ENCODE data around the gene AKT1. TPM values are rescaled to one million over a fixed set of nuclear protein-coding genes. Genes with fewer than 3 reads are reported as not detected.

AKT1 gene
- total and polyA plus RNA-seq, 2 experiments from 2014 or later = 19.2 to 78.7 TPM

DNA sequence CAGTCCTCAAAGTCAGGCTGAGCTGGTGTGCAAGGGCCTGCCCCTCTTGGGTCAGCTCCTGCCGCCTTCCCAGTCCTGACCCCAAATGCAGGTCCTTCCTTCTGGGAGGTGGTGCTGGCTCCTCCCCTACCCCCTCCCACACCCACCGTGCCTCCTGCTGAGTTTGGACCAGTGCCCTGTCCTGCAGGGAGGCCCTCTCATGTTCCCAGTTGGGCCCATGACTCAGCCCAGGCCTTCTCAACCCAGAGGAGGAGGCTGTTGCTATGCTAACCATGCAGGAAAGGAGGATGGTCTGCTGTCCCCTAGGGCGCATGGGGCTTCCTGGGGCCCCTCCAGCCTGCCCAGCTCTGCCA lies 9.8 kb upstream of the AKT1 start (continued):
- TF ChIP-seq, protein P1, sequence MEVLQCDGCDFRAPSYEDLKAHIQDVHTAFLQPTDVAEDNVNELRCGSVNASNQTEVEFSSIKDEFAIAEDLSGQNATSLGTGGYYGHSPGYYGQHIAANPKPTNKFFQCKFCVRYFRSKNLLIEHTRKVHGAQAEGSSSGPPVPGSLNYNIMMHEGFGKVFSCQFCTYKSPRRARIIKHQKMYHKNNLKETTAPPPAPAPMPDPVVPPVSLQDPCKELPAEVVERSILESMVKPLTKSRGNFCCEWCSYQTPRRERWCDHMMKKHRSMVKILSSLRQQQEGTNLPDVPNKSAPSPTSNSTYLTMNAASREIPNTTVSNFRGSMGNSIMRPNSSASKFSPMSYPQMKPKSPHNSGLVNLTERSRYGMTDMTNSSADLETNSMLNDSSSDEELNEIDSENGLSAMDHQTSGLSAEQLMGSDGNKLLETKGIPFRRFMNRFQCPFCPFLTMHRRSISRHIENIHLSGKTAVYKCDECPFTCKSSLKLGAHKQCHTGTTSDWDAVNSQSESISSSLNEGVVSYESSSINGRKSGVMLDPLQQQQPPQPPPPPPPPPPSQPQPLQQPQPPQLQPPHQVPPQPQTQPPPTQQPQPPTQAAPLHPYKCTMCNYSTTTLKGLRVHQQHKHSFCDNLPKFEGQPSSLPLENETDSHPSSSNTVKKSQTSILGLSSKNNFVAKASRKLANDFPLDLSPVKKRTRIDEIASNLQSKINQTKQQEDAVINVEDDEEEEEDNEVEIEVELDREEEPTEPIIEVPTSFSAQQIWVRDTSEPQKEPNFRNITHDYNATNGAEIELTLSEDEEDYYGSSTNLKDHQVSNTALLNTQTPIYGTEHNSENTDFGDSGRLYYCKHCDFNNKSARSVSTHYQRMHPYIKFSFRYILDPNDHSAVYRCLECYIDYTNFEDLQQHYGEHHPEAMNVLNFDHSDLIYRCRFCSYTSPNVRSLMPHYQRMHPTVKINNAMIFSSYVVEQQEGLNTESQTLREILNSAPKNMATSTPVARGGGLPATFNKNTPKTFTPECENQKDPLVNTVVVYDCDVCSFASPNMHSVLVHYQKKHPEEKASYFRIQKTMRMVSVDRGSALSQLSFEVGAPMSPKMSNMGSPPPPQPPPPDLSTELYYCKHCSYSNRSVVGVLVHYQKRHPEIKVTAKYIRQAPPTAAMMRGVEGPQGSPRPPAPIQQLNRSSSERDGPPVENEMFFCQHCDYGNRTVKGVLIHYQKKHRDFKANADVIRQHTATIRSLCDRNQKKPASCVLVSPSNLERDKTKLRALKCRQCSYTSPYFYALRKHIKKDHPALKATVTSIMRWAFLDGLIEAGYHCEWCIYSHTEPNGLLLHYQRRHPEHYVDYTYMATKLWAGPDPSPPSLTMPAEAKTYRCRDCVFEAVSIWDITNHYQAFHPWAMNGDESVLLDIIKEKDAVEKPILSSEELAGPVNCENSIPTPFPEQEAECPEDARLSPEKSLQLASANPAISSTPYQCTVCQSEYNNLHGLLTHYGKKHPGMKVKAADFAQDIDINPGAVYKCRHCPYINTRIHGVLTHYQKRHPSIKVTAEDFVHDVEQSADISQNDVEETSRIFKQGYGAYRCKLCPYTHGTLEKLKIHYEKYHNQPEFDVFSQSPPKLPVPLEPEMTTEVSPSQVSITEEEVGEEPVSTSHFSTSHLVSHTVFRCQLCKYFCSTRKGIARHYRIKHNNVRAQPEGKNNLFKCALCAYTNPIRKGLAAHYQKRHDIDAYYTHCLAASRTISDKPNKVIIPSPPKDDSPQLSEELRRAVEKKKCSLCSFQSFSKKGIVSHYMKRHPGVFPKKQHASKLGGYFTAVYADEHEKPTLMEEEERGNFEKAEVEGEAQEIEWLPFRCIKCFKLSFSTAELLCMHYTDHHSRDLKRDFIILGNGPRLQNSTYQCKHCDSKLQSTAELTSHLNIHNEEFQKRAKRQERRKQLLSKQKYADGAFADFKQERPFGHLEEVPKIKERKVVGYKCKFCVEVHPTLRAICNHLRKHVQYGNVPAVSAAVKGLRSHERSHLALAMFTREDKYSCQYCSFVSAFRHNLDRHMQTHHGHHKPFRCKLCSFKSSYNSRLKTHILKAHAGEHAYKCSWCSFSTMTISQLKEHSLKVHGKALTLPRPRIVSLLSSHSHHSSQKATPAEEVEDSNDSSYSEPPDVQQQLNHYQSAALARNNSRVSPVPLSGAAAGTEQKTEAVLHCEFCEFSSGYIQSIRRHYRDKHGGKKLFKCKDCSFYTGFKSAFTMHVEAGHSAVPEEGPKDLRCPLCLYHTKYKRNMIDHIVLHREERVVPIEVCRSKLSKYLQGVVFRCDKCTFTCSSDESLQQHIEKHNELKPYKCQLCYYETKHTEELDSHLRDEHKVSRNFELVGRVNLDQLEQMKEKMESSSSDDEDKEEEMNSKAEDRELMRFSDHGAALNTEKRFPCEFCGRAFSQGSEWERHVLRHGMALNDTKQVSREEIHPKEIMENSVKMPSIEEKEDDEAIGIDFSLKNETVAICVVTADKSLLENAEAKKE (CRISPR knock-in tag; IDR thresholded peaks at IDR 0.05) = no peak
- TF ChIP-seq NANOG (IDR thresholded peaks at IDR 0.05; ENCODE audit: borderline replicate concordance) = no peak
- no peak for TF ChIP-seq ZNF331 (CRISPR knock-in tag; IDR thresholded peaks at IDR 0.05; ENCODE audit: low read depth)

DNA sequence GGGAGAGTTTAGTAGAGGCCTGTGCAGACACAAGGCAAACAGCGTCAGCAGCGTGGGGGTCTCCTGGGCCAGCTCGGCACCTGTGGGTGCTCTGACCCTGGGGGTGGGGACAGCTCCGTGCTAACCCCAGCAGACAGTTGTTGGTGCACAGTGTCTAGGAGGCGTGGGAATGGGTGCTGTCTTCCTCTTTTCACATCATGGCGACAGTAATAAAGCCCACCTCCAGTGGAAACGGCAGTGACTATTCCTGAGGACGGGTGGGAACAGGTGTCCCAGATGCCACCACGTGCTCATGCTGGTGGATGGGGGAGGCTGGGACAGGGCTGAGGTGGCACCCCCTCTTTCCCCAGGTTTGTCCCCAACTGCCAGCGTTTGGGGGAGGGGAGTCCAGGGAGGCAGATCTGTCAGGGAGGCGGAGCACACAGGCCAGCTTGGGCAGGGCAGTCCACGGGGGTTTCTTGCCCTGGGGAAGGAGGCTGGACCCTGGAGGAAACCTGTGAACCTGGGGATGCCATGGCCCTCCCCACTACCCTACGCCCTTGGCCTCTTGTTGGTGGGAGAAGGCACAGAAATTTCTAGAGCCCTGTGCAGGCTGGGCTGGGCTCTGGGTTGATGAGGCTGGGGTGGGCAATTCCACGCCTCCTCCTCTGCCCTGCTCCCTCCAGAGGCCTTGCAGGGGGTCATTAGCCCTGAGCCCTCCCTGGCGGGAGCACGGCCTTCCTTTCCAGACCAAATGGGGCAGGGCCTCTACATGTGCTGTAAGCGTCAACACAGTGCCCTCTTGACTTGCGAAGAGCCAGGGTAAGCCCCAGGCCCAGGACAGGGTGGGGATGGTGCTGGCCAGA lies 9.2 kb upstream of the AKT1 start:
- Mint-ChIP-seq H3K36me3 (ENCODE audit: low read depth) (no peaks in the 10 kb centered on the region), H3K4me1 (peaks cover 7% of the 10 kb centered on the region), H3K27me3 (ENCODE audit: insufficient read depth, low read depth, poor library complexity) (peaks cover 44% of the 10 kb centered on the region), H3K4me3 (no peak overlapping the region; the same call in 2 of the 3 replicates), H3K27ac (no peak overlapping the region), H3K9me3 (peaks cover 11% of the 10 kb centered on the region)
- H3K4me1 ChIP-seq (ENCODE audit: insufficient read depth) = 0 out of 2 replicates have a peak, but pooled peaks cover 2% of the 10 kb centered on the region
- no peak for ATAC-seq
- DNase-seq (ENCODE audit: low spot score) = no peak
- no peak overlapping the region for H2AFZ ChIP-seq
- 0 out of 2 replicates have a peak, but pooled peaks cover 3% of the 10 kb centered on the region for H3K9me2 ChIP-seq (ENCODE audit: insufficient read depth)
- H4K20me1 ChIP-seq (replicated peaks; ENCODE audit: insufficient read depth) = no peaks in the 10 kb centered on the region
- no peak overlapping the region for H3K27ac ChIP-seq (ENCODE audit: low read depth)
- no peaks in the 10 kb centered on the region for H3K79me2 ChIP-seq (replicated peaks; ENCODE audit: insufficient read depth)
- H3K27me3 ChIP-seq (ENCODE audit: insufficient read depth) = peaks cover 24% of the 10 kb centered on the region
- no peaks in the 10 kb centered on the region for H3K36me3 ChIP-seq (ENCODE audit: insufficient read depth)
- H3K4me2 ChIP-seq = no peak overlapping the region
- peaks cover 4% of the 10 kb centered on the region; the same call in 1 of the 2 replicates for H3F3A ChIP-seq (replicated peaks; ENCODE audit: low read depth)
- no peak overlapping the region for H3K4me3 ChIP-seq
- TF ChIP-seq EZH2 (IDR thresholded peaks at IDR 0.05; ENCODE audit: low read depth, unreplicated experiment) (no peak), JUNB (IDR thresholded peaks at IDR 0.05; ENCODE audit: unreplicated experiment) (no peak), ZNF331 (CRISPR knock-in tag; IDR thresholded peaks at IDR 0.05; ENCODE audit: low read depth) (no peak), EZH2phosphoT487 (IDR thresholded peaks at IDR 0.05; ENCODE audit: unreplicated experiment) (no peak)
- TF ChIP-seq, protein P1 (CRISPR knock-in tag; IDR thresholded peaks at IDR 0.05) = no peak
- TF ChIP-seq, protein P2, sequence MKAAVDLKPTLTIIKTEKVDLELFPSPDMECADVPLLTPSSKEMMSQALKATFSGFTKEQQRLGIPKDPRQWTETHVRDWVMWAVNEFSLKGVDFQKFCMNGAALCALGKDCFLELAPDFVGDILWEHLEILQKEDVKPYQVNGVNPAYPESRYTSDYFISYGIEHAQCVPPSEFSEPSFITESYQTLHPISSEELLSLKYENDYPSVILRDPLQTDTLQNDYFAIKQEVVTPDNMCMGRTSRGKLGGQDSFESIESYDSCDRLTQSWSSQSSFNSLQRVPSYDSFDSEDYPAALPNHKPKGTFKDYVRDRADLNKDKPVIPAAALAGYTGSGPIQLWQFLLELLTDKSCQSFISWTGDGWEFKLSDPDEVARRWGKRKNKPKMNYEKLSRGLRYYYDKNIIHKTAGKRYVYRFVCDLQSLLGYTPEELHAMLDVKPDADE (IDR thresholded peaks at IDR 0.05) = no peak

All from GM23338 (cell line).